Measurements from ENCODE around the gene PRKAG2.

DNA sequence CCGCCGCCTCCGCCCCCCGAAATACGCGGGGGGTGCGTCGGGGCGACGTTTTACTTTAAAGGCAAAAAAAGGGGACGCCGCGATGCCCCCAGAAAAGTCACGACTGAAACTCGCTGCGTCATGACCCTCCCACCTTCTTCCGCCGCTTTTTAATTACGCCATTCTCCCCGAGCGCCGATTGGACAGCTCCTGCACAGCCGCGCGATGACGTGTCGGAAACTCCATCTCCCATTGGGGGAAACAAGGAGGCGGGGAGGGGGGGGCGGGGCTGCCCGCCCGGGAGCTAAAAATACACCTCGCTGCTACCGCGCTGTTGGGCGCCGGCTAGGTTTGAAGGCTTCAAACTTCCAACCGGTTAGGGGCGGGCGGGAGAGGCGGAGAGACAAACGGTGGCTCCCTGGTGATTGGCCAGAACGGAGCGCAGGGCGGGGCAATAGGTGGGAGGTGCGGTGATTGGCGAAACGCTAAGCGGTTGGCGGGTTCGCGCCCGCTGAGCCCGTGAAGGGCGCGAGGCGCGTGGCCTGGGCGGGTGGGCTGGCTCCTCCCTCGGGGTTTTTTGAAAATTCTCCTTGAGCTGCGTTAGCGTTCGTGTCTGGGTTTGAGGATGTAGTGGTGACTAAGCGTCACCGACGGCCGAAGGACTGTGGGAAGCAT lies 357.0 kb downstream of the PRKAG2 start, which contains the start of gene RHEB:
- no peak for TF ChIP-seq CTCF (conservative IDR thresholded peaks at IDR 0.05; ENCODE audit: low read depth in 2 of 2)
- no peak for TF ChIP-seq REST (IDR thresholded peaks at IDR 0.05; ENCODE audit: unreplicated experiment)
